Pons (tissue), 1 donor: ENCODE data around the gene MAP4K3.

Experiments
- DNase-seq: peaks from one replicate; pipeline ENCODE4 v3.0.0-alpha.2; 2016; ENCODE audit warnings: low spot score

Gene MAP4K3

GRCh38 chr2:39436592-39437521 lies at the start of gene MAP4K3:
Gene MAP4K3, minus strand, starts transcription at chr2:39437285. Its CDS starts 298 bp downstream, at chr2:39436987.
- DNase-seq: peak; percentile 89

DNA sequence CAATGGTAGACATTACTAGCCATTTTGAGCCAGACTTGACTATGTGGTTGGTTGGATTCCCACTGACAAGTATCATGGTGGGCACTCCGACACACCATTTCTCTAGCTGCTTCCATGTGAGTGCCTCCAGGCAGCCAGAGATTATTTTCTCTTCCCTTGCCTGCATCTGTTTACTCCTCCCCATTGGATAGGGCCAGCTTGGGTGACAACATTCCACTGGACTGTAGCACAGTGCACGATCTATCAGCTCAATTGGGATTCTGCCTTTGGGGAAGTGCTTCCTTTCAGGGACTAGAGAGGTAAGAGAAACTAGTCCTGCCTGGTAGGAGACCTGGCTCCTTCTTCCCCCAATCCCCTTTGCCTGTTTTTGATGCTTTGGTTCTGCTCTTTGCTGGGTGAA lies 49.0 kb upstream of the MAP4K3 start:
- no peak for DNase-seq

DNA sequence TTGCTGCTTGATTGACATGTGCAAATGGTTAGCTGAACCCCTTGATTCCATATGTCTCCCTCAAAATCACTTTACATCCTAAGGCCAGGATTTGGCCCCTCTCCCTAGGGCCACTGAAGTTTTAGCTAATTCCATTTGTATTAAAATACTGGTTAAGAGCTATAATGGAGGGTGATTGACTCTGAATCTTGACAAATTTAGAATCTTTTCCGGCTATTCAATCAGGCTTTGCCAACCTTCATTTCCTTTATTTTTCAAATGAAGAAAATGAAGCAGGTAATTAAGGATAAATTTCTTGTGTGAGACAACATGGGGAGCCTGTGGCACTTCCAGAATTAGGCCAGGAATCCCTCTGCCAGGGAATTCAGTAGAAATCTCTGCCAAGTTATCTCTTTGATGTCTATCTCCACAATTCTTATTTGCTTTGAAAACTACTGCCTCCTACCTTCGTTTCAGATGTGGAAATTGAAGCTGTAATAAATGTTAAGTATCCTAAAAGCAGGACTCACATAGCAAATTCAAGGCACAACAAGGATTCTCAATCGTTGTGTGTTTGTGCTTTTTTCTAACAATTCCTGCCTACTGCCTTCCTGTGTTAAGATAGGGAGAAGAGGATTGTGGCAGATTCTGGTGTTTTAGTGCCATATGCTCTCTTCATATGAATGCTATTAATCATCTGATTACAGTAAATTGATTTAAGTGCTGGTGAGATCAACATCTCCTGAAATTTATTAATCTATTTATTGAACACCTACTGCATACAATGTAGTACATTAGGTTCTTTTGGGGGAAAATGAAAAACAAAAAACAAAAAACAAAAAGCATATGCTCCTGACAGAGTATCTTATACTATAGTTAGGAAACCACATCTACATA lies 47.8 kb upstream of the MAP4K3 start:
- DNase-seq: no peak

DNA sequence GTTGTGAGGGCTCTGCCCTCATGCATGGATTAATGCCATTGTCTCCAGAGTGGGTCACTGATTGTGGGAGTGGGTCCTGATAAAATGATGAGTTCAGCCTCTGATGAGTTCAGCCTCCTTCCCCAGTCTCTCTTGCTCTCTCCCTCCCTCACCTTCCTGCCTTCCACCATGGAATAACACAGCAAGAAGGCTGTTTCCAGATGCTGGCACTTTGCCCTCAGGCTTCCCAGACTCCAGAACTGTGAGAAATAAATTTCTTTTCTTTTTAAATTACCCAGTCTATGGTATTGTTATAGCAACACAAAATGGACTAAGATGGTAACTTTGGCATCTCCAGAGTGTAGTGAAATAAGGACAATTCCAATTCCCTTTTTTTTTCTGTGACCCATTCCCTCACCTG lies 47.1 kb upstream of the MAP4K3 start:
- no peak for DNase-seq

- peak; percentile 35 for DNase-seq
These were observed 46.4 kb upstream of the MAP4K3 start for GRCh38 chr2:39483534-39483933.

- no peak for DNase-seq
These were observed 44.5 kb upstream of the MAP4K3 start for GRCh38 chr2:39481611-39482010.

DNA sequence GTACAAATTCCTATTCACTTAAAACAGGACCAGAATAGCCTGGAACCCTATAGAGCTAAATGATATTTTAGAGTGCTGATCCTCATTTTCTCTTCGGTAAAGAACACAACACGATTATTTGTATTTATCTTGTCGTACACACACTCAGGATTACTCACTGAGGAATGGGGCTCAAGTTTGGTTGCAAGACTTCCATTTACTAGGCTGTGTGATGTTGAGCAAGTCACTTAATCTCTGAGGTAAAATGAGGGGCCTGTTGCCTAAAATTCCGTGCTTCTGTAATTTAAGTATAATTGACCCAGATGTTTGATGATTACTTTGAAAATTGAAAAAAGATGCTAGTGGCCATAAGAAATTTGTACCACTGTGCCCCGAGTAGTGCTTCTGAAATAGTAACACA lies 42.6 kb upstream of the MAP4K3 start:
- no peak for DNase-seq

- no peak for DNase-seq
These were observed 42.1 kb upstream of the MAP4K3 start for GRCh38 chr2:39479053-39479670.

GRCh38 chr2:39476524-39476923 lies 39.4 kb upstream of the MAP4K3 start:
- DNase-seq: peak; percentile 34

DNA sequence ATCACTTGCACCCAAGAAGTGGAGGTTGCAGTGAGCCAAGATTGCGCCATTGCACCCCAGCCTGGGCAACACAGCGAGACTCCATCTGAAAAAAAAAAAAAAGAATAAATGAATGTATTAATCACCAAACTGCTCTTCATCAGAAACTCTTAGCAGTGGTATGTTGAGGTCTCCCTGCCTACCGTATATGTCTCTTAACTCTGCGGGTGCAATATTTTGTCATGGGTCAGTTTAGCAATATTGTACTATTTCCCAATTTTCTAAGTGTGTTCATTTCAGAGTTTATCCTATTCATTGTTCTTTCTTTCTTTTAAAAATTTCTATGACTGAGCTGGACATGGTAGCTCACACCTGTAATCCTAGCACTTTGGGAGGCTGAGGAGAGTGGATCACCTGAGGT lies 37.9 kb upstream of the MAP4K3 start:
- no peak for DNase-seq

GRCh38 chr2:39470580-39470979 lies 33.5 kb upstream of the MAP4K3 start:
- no peak for DNase-seq

GRCh38 chr2:39469807-39470206 lies 32.7 kb upstream of the MAP4K3 start:
- DNase-seq: peak; percentile 35

GRCh38 chr2:39468579-39469451 lies 31.7 kb upstream of the MAP4K3 start:
- DNase-seq: no peak

DNA sequence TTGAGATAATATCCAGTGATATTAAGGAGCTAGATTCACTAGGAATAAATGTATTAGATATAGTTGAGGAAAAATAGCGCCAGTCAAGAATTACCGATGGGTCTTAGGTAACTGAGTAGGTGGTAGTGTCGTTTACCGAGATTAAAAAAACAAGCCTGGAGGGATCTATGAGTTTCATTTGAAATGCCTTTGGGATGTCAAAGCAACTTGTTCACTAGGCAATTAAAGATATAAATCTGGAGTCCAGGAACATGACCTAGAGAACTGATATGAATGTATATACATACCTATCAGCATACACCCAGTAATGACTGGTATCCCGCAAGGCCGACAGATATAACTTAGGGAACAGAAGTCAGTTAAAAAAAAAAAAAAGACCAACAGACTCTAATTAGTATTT lies 29.2 kb upstream of the MAP4K3 start:
- no peak for DNase-seq

DNA sequence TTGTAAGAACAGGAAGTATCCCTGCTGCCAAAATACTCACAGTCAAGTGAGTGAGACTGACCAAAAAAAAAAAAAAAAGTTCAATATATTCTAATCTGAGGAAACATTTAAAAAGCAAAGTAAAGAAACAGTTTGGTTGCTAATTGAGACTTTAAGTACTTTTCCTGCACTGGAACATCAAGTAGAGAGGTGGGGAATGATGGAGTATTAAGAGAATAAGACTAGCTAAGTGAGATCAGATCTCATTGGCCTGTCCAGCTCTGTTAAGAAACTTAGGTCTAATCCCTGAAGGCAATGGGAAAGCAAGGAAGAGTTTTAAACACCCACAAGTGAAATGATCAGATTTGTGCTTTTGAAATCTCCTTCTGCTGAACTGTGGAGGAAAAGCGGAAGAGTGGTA lies 27.8 kb upstream of the MAP4K3 start:
- DNase-seq: no peak

- no peak for DNase-seq
These were observed 18.7 kb upstream of the MAP4K3 start for GRCh38 chr2:39455826-39456225.

GRCh38 chr2:39452396-39452795 lies 15.3 kb upstream of the MAP4K3 start:
- no peak for DNase-seq

DNA sequence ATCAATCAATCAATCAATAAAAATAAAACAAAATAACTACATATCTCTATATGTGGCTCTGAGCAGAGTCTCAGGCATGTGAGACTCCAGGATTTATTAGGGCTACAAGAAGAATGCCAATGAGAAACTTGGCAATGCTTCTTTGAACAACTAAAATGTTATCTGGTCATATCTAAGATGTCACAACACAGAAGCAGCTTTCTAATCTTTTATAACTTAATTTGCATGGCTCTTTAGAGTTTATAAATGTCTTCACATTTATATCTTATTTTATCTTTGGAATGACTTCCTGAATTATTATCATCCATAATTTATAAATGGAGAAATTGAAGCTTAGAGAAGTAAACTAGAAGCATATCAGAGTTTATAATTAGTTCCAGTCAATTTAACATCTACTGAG lies 14.9 kb upstream of the MAP4K3 start:
- DNase-seq: no peak

GRCh38 chr2:39448169-39448502 lies 11.1 kb upstream of the MAP4K3 start:
- no peak for DNase-seq

- DNase-seq: no peak
These were observed 10.4 kb upstream of the MAP4K3 start for GRCh38 chr2:39447266-39448168.

GRCh38 chr2:39445934-39446333 lies 8.8 kb upstream of the MAP4K3 start:
- no peak for DNase-seq
